HG03196 (cell line): Measurements from ENCODE around the gene VPS26C.
A peak's percentile ranks its signal among the peaks of the same experiment; 100 is the strongest.

ENCODE experiments used
- ATAC-seq: cut with Tn5 transposase; IDR thresholded peaks from one replicate; pipeline ENCODE4 v1.9.1; 2021; ENCODE audit not compliant: unreplicated experiment

Gene VPS26C

GRCh38 chr21:37207441-37208009 is 59.6 kb downstream of the VPS26C start:
- ATAC-seq, result peak; percentile 65

GRCh38 chr21:37206496-37206895 is 60.6 kb downstream of the VPS26C start:
- no peak for ATAC-seq

GRCh38 chr21:37204580-37204979 is 62.6 kb downstream of the VPS26C start:
- no peak for ATAC-seq

GRCh38 chr21:37202221-37203110 is 64.7 kb downstream of the VPS26C start:
- ATAC-seq, result no peak

- no peak for ATAC-seq
Observed at GRCh38 chr21:37200641-37201480, 66.3 kb downstream of the VPS26C start.

GRCh38 chr21:37199057-37199924 is 67.8 kb downstream of the VPS26C start:
- ATAC-seq, result no peak

GRCh38 chr21:37197746-37198145 is 69.4 kb downstream of the VPS26C start:
- no peak for ATAC-seq

- no peak for ATAC-seq
Observed at GRCh38 chr21:37196847-37197246, 70.3 kb downstream of the VPS26C start.

GRCh38 chr21:37195610-37196009 is 71.5 kb downstream of the VPS26C start:
- no peak for ATAC-seq

- ATAC-seq, result no peak
Observed at GRCh38 chr21:37195059-37195458, 72.1 kb downstream of the VPS26C start.

- no peak for ATAC-seq
Observed at GRCh38 chr21:37193676-37194075, 73.5 kb downstream of the VPS26C start.

GRCh38 chr21:37193006-37193405 is 74.1 kb downstream of the VPS26C start:
- no peak for ATAC-seq

GRCh38 chr21:37192019-37192418 is 75.1 kb downstream of the VPS26C start:
- no peak for ATAC-seq

- no peak for ATAC-seq
Observed at GRCh38 chr21:37188825-37189224, 78.3 kb downstream of the VPS26C start.

GRCh38 chr21:37186983-37187382 is 80.2 kb downstream of the VPS26C start:
- no peak for ATAC-seq

- ATAC-seq, result no peak
Observed at GRCh38 chr21:37184784-37185593, 82.1 kb downstream of the VPS26C start.

GRCh38 chr21:37183749-37184148 is 83.4 kb downstream of the VPS26C start:
- no peak for ATAC-seq

- ATAC-seq, result no peak
Observed at GRCh38 chr21:37182222-37182621, 84.9 kb downstream of the VPS26C start.

- ATAC-seq, result no peak
Observed at GRCh38 chr21:37181059-37181458, 86.1 kb downstream of the VPS26C start.

GRCh38 chr21:37176716-37177115 is 90.4 kb downstream of the VPS26C start:
- no peak for ATAC-seq
